ENCODE measurements around the gene SLC1A2.

SLC1A2 gene

DNA sequence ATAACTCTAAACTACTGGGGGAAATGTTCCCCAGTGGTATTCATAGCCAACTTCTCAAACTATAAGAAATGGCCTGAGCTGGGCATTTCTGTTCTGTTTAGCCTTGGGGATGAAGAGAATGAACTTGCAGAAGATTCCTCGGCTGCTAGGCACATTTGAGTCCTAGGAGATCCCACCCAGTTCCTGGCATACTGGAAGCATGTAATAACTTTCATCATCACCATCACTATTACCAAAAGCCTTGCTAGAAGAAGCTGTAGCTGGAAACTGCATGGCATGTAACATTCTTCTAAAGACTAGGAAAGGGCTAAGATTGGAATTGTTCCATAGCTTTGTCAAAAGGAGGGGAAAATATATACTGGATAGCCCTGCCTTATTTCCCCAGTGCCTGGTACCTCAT is 40.1 kb upstream of the SLC1A2 start:
- DNase-seq (ENCODE audit: low read depth) = no peak
- TF ChIP-seq POLR2A (IDR thresholded peaks at IDR 0.05; ENCODE audit: extremely low read depth, insufficient read length) (no peak), MYC (IDR thresholded peaks at IDR 0.05; ENCODE audit: low read depth, low read length) (no peak)
- TF ChIP-seq, protein P1, sequence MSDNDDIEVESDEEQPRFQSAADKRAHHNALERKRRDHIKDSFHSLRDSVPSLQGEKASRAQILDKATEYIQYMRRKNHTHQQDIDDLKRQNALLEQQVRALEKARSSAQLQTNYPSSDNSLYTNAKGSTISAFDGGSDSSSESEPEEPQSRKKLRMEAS (IDR thresholded peaks at IDR 0.05; ENCODE audit: low read depth, low read length) = no peak
- TF ChIP-seq, protein P2, sequence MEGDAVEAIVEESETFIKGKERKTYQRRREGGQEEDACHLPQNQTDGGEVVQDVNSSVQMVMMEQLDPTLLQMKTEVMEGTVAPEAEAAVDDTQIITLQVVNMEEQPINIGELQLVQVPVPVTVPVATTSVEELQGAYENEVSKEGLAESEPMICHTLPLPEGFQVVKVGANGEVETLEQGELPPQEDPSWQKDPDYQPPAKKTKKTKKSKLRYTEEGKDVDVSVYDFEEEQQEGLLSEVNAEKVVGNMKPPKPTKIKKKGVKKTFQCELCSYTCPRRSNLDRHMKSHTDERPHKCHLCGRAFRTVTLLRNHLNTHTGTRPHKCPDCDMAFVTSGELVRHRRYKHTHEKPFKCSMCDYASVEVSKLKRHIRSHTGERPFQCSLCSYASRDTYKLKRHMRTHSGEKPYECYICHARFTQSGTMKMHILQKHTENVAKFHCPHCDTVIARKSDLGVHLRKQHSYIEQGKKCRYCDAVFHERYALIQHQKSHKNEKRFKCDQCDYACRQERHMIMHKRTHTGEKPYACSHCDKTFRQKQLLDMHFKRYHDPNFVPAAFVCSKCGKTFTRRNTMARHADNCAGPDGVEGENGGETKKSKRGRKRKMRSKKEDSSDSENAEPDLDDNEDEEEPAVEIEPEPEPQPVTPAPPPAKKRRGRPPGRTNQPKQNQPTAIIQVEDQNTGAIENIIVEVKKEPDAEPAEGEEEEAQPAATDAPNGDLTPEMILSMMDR (IDR thresholded peaks at IDR 0.05; ENCODE audit: low read depth, low read length) = no peak
- no peak overlapping the region for H3K4me3 ChIP-seq (ENCODE audit: low read depth, low read length)

DNA sequence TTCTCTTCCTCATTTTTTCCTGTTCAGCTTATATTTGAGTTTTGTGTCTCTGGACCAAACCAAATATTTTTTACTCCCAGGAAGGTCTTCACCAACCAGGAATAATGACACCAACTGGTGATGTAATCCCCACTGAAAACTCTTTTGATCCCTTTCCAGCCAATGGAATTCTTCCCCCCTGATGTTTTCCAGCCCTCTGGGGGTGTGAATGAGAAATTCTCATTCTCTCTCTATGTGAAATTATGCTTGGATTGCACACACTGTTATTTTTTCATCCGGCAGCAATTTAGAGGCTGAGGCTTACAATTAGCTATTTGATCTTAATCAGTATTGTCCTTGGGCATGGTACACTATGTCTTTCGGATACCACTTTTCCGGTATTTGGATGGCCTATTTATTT is 39.5 kb upstream of the SLC1A2 start:
- H3K4me3 ChIP-seq (ENCODE audit: low read depth, low read length) = no peak overlapping the region
- no peak for DNase-seq (ENCODE audit: low read depth)
- TF ChIP-seq, protein P1 (IDR thresholded peaks at IDR 0.05; ENCODE audit: low read depth, low read length) = no peak
- TF ChIP-seq, protein P2 (IDR thresholded peaks at IDR 0.05; ENCODE audit: low read depth, low read length) = no peak
- TF ChIP-seq POLR2A (IDR thresholded peaks at IDR 0.05; ENCODE audit: extremely low read depth, insufficient read length) = no peak

DNA sequence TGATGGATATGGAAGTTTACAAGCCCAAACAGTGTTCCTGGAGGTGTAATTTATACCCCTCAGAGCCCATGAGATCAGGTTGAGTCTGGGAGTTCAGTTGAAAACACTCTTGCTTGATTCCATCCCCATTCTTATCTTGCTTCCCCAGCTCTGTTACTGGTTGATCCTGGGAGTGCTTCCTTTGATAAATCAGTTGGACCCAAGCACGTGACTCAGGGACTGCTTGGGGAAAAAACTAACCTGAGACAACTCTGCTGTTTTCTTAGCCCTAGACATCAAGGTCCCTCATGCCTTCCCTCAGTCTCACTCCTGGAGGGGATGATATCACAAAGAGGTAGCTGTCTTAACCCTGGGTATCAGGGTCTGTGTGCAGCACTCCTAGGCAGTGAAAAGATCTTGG is 35.0 kb upstream of the SLC1A2 start:
- no peak for TF ChIP-seq MYC (IDR thresholded peaks at IDR 0.05; ENCODE audit: low read depth, low read length)
- TF ChIP-seq, protein P2 (IDR thresholded peaks at IDR 0.05; ENCODE audit: low read depth, low read length) = no peak
- TF ChIP-seq POLR2A (IDR thresholded peaks at IDR 0.05; ENCODE audit: extremely low read depth, insufficient read length) = no peak
- TF ChIP-seq, protein P1 (IDR thresholded peaks at IDR 0.05; ENCODE audit: low read depth, low read length) = no peak
- no peak for DNase-seq (ENCODE audit: low read depth)
- no peak overlapping the region for H3K4me3 ChIP-seq (ENCODE audit: low read depth, low read length)

DNA sequence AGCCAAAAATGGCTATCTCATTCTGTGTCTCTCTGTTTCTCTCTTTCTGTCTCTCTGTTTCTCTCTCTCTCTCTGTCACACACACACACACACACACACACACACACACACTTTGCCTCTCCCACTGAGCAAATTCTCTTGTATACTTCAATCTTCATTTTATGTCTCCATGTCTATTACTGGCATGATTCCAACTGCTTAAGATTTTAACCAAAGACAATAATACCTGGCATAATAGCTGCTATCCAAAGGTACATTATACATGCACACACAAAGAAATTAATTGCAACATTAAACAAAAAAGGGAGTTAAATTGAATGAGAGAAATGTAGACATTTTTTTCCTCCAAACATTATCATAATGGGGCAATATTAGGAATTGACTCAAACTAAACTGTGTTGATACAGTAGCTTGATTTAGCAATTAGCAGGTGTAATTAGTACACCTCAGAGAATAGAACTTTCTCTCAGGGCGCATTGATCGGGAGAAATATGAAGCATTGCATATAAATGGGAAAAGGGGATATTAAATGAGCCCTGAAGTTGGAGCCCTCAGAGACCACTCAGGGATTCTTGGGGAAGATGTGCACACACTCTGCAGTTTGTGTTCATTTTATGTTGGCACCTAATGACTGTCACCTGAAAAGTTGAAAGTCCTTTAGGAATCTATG is 17.4 kb upstream of the SLC1A2 start:
- H3K4me3 ChIP-seq (ENCODE audit: low read depth, low read length) = no peak overlapping the region
- no peak for DNase-seq (ENCODE audit: low read depth)
- no peak for TF ChIP-seq POLR2A (IDR thresholded peaks at IDR 0.05; ENCODE audit: extremely low read depth, insufficient read length)
- TF ChIP-seq, protein P1 (IDR thresholded peaks at IDR 0.05; ENCODE audit: low read depth, low read length) = no peak
- TF ChIP-seq MYC (IDR thresholded peaks at IDR 0.05; ENCODE audit: low read depth, low read length) = no peak
- TF ChIP-seq, protein P2 (IDR thresholded peaks at IDR 0.05; ENCODE audit: low read depth, low read length) = no peak

DNA sequence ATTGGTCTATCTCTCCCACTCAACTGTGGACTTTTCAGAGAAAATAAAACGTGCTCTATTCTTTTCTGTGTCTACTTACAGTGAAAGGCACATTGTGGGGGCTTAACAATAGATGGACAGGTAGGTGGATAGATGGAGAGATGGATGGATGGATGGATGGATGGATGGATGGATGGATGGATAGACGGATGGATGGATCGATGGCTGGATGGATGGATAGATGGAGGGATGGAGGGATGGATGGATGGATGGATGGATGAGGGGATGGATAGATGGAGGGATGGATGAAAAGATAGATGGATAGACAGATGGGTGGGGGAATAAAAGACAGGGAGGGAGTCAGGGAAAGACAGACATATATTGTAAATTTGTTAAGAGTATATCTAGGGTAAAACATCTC is 14.2 kb upstream of the SLC1A2 start:
- no peak for DNase-seq (ENCODE audit: low read depth)
- TF ChIP-seq, protein P2 (IDR thresholded peaks at IDR 0.05; ENCODE audit: low read depth, low read length) = no peak
- H3K4me3 ChIP-seq (ENCODE audit: low read depth, low read length) = no peak overlapping the region

DNA sequence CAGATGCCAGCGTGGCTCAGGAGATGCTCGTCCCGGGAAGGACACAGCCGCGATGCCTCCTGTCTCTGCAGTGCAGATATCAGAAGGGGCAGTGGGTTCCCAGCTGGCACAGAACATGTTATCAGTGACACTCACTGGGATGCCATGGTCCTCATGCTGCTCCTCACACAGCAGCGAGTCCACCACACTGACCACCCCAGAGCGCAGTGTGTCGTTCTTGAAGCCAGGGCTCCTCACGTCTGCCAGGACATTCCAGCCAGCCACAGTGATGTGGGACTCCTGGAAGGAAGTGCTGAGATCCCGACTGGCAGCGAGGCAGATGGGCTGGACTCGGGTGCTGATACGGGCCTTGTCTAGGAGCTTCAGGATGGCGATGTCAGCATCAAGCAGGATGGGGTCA is 13.1 kb upstream of the SLC1A2 start:
- H3K4me3 ChIP-seq (ENCODE audit: low read depth, low read length) = no peak overlapping the region
- DNase-seq (ENCODE audit: low read depth) = no peak
- TF ChIP-seq, protein P1 (IDR thresholded peaks at IDR 0.05; ENCODE audit: low read depth, low read length) = no peak
- TF ChIP-seq, protein P2 (IDR thresholded peaks at IDR 0.05; ENCODE audit: low read depth, low read length) = no peak
- TF ChIP-seq POLR2A (IDR thresholded peaks at IDR 0.05; ENCODE audit: extremely low read depth, insufficient read length) (no peak), MYC (IDR thresholded peaks at IDR 0.05; ENCODE audit: low read depth, low read length) (no peak)
